ENCODE results near the gene SDC4. TPM values are rescaled to one million over a fixed set of nuclear protein-coding genes. Genes with fewer than 3 reads are reported as not detected.

Gene SDC4
- total and polyA plus RNA-seq, 2 experiments from 2014 or later = 28.5 to 39.9 TPM

DNA sequence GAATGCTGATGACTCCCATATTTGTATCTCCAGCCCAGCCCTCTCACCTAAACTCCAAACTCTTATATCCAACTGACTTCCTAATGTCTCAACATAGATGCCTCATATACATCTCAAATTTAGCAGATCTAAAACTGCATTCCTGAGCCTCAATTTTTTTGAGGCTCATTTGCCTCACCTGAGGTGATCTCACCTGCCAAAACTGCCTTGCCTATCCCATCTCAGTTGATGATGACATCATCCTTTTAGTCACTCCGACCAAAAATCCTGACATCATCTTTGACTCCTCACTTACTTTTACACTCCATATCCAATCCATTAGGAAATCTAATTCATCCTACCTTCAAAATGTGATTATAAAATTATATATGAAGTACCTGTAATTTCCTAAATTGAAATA, 68.2 kb downstream of the SDC4 start (continued):
- TF ChIP-seq, protein P1, sequence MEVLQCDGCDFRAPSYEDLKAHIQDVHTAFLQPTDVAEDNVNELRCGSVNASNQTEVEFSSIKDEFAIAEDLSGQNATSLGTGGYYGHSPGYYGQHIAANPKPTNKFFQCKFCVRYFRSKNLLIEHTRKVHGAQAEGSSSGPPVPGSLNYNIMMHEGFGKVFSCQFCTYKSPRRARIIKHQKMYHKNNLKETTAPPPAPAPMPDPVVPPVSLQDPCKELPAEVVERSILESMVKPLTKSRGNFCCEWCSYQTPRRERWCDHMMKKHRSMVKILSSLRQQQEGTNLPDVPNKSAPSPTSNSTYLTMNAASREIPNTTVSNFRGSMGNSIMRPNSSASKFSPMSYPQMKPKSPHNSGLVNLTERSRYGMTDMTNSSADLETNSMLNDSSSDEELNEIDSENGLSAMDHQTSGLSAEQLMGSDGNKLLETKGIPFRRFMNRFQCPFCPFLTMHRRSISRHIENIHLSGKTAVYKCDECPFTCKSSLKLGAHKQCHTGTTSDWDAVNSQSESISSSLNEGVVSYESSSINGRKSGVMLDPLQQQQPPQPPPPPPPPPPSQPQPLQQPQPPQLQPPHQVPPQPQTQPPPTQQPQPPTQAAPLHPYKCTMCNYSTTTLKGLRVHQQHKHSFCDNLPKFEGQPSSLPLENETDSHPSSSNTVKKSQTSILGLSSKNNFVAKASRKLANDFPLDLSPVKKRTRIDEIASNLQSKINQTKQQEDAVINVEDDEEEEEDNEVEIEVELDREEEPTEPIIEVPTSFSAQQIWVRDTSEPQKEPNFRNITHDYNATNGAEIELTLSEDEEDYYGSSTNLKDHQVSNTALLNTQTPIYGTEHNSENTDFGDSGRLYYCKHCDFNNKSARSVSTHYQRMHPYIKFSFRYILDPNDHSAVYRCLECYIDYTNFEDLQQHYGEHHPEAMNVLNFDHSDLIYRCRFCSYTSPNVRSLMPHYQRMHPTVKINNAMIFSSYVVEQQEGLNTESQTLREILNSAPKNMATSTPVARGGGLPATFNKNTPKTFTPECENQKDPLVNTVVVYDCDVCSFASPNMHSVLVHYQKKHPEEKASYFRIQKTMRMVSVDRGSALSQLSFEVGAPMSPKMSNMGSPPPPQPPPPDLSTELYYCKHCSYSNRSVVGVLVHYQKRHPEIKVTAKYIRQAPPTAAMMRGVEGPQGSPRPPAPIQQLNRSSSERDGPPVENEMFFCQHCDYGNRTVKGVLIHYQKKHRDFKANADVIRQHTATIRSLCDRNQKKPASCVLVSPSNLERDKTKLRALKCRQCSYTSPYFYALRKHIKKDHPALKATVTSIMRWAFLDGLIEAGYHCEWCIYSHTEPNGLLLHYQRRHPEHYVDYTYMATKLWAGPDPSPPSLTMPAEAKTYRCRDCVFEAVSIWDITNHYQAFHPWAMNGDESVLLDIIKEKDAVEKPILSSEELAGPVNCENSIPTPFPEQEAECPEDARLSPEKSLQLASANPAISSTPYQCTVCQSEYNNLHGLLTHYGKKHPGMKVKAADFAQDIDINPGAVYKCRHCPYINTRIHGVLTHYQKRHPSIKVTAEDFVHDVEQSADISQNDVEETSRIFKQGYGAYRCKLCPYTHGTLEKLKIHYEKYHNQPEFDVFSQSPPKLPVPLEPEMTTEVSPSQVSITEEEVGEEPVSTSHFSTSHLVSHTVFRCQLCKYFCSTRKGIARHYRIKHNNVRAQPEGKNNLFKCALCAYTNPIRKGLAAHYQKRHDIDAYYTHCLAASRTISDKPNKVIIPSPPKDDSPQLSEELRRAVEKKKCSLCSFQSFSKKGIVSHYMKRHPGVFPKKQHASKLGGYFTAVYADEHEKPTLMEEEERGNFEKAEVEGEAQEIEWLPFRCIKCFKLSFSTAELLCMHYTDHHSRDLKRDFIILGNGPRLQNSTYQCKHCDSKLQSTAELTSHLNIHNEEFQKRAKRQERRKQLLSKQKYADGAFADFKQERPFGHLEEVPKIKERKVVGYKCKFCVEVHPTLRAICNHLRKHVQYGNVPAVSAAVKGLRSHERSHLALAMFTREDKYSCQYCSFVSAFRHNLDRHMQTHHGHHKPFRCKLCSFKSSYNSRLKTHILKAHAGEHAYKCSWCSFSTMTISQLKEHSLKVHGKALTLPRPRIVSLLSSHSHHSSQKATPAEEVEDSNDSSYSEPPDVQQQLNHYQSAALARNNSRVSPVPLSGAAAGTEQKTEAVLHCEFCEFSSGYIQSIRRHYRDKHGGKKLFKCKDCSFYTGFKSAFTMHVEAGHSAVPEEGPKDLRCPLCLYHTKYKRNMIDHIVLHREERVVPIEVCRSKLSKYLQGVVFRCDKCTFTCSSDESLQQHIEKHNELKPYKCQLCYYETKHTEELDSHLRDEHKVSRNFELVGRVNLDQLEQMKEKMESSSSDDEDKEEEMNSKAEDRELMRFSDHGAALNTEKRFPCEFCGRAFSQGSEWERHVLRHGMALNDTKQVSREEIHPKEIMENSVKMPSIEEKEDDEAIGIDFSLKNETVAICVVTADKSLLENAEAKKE (CRISPR knock-in tag; IDR thresholded peaks at IDR 0.05) = no peak
- TF ChIP-seq POLR2AphosphoS5 (IDR thresholded peaks at IDR 0.05; ENCODE audit: low read depth) = no peak
- no peak for TF ChIP-seq NANOG (IDR thresholded peaks at IDR 0.05; ENCODE audit: borderline replicate concordance)
- no peak for TF ChIP-seq ZNF331 (CRISPR knock-in tag; IDR thresholded peaks at IDR 0.05; ENCODE audit: low read depth)

DNA sequence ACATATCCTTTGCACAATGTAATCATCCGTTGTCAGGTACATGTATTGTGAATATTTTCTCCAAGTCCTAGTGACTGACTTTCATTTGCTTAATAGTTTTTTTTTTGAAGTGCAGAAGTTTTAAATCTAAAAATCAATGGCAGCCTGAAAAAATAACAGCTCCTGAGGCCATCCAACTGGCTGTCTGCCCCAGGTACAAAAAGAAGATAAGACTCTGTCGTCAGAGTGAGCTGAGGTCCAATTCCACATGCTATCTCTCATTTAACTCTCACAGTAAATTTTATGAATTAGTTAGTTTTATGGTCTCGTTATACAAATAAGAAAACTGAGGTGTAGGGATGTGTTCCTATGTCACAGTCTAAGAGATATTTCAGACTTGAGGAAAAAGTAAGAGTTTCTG, 72.9 kb downstream of the SDC4 start:
- H3K4me3 Mint-ChIP-seq = no peak overlapping the region
- no peak for ATAC-seq
- H3K79me2 ChIP-seq (replicated peaks; ENCODE audit: insufficient read depth) = no peaks in the 10 kb centered on the region
- TF ChIP-seq STAT1 (IDR thresholded peaks at IDR 0.05; ENCODE audit: unreplicated experiment) (no peak), EZH2phosphoT487 (IDR thresholded peaks at IDR 0.05; ENCODE audit: unreplicated experiment) (no peak), NANOG (IDR thresholded peaks at IDR 0.05; ENCODE audit: borderline replicate concordance) (no peak), JUNB (IDR thresholded peaks at IDR 0.05; ENCODE audit: unreplicated experiment) (no peak), ZNF114 (CRISPR knock-in tag; IDR thresholded peaks at IDR 0.05) (no peak), CREB1 (CRISPR knock-in tag; IDR thresholded peaks at IDR 0.05; ENCODE audit: low read depth) (no peak), ZNF331 (CRISPR knock-in tag; IDR thresholded peaks at IDR 0.05; ENCODE audit: low read depth) (no peak)
- TF ChIP-seq, protein P2, sequence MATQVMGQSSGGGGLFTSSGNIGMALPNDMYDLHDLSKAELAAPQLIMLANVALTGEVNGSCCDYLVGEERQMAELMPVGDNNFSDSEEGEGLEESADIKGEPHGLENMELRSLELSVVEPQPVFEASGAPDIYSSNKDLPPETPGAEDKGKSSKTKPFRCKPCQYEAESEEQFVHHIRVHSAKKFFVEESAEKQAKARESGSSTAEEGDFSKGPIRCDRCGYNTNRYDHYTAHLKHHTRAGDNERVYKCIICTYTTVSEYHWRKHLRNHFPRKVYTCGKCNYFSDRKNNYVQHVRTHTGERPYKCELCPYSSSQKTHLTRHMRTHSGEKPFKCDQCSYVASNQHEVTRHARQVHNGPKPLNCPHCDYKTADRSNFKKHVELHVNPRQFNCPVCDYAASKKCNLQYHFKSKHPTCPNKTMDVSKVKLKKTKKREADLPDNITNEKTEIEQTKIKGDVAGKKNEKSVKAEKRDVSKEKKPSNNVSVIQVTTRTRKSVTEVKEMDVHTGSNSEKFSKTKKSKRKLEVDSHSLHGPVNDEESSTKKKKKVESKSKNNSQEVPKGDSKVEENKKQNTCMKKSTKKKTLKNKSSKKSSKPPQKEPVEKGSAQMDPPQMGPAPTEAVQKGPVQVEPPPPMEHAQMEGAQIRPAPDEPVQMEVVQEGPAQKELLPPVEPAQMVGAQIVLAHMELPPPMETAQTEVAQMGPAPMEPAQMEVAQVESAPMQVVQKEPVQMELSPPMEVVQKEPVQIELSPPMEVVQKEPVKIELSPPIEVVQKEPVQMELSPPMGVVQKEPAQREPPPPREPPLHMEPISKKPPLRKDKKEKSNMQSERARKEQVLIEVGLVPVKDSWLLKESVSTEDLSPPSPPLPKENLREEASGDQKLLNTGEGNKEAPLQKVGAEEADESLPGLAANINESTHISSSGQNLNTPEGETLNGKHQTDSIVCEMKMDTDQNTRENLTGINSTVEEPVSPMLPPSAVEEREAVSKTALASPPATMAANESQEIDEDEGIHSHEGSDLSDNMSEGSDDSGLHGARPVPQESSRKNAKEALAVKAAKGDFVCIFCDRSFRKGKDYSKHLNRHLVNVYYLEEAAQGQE (IDR thresholded peaks at IDR 0.05; ENCODE audit: unreplicated experiment) = no peak
- TF ChIP-seq, protein P3, sequence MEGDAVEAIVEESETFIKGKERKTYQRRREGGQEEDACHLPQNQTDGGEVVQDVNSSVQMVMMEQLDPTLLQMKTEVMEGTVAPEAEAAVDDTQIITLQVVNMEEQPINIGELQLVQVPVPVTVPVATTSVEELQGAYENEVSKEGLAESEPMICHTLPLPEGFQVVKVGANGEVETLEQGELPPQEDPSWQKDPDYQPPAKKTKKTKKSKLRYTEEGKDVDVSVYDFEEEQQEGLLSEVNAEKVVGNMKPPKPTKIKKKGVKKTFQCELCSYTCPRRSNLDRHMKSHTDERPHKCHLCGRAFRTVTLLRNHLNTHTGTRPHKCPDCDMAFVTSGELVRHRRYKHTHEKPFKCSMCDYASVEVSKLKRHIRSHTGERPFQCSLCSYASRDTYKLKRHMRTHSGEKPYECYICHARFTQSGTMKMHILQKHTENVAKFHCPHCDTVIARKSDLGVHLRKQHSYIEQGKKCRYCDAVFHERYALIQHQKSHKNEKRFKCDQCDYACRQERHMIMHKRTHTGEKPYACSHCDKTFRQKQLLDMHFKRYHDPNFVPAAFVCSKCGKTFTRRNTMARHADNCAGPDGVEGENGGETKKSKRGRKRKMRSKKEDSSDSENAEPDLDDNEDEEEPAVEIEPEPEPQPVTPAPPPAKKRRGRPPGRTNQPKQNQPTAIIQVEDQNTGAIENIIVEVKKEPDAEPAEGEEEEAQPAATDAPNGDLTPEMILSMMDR (conservative IDR thresholded peaks at IDR 0.05; ENCODE audit: low read depth in 2 of 2) = no peak

More for the DNA sequence above, 72.9 kb downstream of the SDC4 start:
- Histone ChIP-seq H3K4me2 (no peak overlapping the region), H3K27ac (ENCODE audit: low read depth) (no peak overlapping the region), H3K27me3 (ENCODE audit: insufficient read depth) (no peaks in the 10 kb centered on the region), H2AFZ (no peak overlapping the region), H3K4me1 (ENCODE audit: insufficient read depth) (no peaks in the 10 kb centered on the region), H3F3A (replicated peaks; ENCODE audit: low read depth) (no peaks in the 10 kb centered on the region), H3K36me3 (ENCODE audit: insufficient read depth) (no peaks in the 10 kb centered on the region), H3K4me3 (no peak overlapping the region), H4K20me1 (replicated peaks; ENCODE audit: insufficient read depth) (no peaks in the 10 kb centered on the region), H3K9me2 (ENCODE audit: insufficient read depth) (peaks cover 14% of the 10 kb centered on the region)
- Mint-ChIP-seq H3K36me3 (ENCODE audit: low read depth) (no peaks in the 10 kb centered on the region), H3K4me1 (peaks cover 12% of the 10 kb centered on the region; the same call in 2 of the 3 replicates), H3K27ac (no peak overlapping the region), H3K27me3 (ENCODE audit: insufficient read depth, low read depth, poor library complexity) (no peaks in the 10 kb centered on the region), H3K9me3 (no peaks in the 10 kb centered on the region; the same call in 2 of the 3 replicates)
- no peak for DNase-seq (ENCODE audit: low spot score)
